Stimulated activated CD8-positive, alpha-beta memory T cell treated with anti-CD3 and anti-CD28 coated beads, Interleukin-2, amount 100 ng/mL, for 48 hours (primary cell): ENCODE measurements around the gene UBASH3B.

ENCODE experiments used
- DNase-seq, 2 donors: peaks; one replicate each; pipeline ENCODE4 v3.0.0-alpha.2; 2020; ENCODE audit warnings: low read depth in 2 of 2

UBASH3B gene

GRCh38 chr11:122754553-122755322 is 99.2 kb downstream of the UBASH3B start:
- no peak for DNase-seq

DNA sequence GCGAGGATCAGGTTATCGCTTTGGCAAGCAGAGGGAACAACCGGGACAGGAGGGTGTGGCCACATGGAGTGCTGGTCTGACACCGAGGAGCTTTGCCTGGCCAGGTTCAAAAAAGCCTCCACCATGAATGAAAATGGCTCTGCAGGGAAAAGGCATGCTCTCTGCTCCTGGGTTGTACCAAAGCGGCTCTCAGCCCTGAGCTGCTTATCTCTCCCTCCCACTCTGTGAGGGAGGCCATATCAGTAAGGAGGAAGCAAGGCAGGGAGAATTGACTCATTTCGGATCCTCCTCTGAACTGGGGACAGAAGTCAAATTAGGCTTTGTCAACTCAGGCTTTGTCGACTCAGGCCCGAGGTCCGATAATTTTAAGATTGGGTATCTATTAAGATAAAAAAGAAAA is 99.9 kb downstream of the UBASH3B start:
- DNase-seq = no peak

GRCh38 chr11:122755941-122756340 is 100.4 kb downstream of the UBASH3B start:
- DNase-seq = no peak

DNA sequence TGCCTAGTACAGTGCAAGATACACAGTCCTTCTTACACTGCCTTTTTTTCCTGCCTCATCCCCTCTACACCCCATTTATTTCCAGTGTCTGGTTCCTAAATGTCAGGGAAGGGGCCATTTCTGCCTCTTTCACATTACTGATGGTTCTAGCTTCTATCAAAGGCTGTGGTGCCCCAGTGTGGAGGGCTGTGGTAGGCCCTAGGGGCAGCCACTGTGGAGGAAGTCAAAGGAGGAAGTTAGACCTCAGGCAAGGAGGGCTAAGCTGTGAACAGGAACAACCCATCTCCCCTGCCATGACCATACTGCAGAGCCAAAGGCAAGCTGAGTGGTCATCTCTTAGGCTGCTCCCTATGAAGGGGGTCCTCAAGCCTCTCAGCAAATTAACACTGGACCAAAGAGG is 100.9 kb downstream of the UBASH3B start:
- DNase-seq = no peak

DNA sequence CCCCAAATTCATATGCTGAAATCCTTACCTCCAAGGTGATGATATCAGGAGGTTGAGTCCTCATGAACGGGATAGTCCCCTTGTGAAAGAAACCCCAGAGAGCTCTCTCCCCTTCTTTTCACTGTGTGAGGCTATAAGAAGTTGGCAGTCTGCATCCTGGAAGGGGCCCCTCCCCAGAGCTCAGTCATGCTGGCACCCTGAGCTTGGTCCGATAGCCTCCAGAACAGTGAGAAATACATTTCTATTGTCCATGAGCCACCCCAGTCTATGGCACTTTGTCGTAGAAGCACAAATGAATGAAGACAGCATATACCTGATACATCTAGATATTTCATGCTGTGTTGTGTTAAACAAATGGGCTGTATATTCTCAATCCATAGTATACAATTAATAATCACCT is 101.7 kb downstream of the UBASH3B start:
- no peak for DNase-seq

DNA sequence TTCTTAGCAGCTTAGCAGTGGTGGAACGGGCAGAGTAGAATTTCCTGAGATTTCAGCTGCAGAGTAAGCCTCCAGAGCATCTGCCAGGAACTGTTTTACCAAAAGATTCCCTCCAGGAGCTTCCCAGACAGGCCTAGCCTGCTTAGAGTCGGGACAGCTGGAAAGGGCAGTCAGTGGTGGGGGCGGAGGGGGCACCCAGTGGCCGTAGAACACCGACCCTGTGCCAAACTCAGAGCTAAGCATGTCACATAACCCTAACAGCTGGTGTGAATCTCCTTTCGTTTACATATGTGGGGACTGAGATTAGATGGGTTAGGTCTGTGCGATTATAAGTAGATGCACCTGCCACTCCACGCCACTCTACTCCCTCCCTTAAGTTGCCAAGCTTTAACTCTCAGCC is 102.8 kb downstream of the UBASH3B start:
- no peak for DNase-seq

- no peak for DNase-seq
These were observed 103.5 kb downstream of the UBASH3B start for GRCh38 chr11:122758974-122759373.

GRCh38 chr11:122763108-122763507 is 107.6 kb downstream of the UBASH3B start:
- DNase-seq = no peak

DNA sequence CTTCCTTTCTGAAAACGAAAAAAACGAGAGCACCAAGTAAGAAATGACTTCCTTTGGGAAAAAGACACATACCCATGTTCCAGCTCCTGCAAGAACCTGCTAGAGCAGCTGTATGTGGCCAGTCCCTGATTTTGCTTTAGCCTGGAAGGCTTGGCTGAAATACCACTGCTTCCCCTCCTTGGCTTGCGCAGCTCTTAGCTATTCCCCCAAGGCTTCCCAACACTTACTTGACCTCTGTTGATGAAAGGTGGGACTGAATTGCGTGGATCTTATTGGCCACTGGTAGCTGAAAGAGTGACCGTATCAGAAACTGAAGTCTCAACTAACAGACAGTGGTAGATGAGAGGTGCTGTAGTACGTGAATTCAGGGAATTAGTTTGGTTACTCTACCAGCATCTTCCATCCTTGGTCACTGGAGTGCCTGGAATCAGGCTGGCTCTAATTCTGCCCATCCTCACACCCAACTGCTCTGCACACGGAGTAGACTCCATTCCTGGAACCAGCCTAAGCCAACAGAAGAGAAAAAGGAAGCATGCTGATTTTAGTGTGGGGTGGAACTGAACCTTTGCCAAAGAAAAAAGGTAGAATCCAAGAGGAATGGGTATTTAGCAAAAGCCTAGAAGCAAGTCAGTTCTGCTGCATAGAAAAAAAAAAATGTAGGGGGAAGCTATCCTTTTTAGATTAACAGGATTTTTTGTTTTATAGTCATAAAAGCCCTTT is 109.0 kb downstream of the UBASH3B start:
- DNase-seq = no peak

DNA sequence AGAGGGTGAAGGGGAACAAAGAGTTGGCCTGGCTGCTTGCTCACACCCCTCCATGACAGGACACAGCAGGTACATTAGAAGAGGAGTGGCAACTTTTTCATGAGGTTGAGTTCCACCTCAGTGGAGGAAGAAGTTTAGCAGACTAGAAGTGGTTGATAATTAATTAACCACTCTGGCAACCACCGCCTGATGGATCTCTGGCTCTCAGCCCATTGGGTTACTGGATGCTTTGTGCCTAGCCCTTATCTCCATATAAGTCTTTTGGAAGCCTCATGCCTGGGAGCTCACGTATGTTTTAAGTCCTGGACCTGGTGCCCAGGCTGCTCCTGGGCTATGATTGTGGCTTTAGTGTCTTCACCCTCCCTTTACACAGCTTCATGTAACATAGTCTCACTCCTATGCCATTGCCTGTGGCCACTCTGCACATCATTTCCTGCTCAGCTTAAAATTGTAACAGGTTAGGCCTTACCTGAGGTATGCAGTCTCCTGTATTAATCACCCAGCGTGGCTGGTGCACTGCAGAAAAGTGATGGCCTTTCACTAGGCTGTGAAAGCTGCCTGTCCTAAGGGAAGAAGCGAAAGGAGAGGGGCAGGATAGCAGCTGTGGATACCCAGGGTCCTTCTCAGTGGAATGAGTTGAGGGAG is 110.1 kb downstream of the UBASH3B start:
- DNase-seq = no peak

DNA sequence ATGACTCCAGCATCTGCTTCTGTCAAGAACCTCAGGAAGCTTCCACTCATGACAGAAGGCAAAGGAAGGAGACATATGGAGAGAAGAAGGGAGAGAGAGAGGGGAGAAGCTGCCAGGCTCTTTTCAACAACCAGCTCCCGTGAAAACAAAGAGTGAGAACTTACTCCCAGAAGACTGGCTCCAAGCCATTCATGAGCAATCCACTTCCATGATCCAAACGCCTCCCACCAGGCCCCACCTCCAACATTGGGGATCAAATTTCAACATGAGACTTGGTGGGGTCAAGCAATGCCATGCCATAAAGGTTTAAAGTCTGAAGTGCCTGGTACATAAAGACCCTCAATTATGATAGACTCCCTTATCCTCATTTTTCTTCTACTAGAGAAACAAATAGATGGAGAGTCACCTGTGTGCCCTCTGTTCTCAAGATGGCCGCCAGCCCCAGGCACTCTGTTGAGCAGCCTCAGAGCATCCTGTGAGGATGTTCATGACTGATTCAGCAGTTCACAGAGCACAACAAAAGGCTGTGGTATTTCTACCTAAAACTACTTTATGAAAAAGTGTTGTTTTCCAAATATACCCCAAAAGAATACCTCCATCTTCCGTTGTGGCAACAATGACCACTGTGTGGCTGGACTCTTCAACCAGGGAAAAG is 113.7 kb downstream of the UBASH3B start:
- DNase-seq = no peak

DNA sequence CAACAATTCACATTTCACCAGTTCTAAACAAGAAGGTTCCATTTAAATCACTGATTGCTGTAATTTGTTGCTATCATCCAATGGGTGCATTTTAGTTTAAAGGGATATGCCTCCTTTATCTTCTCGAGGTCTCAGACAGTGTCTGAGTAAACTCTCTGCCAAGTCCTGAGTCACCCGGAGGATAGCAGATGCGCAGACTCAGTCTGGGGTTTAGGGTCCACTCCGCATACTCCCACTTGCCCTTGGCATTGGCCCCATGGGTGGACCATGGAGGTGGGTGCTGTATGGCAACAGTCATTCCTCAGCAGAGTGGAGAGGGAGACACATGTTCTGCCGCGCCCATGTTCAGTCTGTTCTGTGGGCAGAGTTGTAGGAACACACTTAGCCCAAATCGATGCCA is 117.4 kb downstream of the UBASH3B start:
- DNase-seq = no peak

- DNase-seq = no peak
These were observed 118.3 kb downstream of the UBASH3B start for GRCh38 chr11:122773781-122774266.

DNA sequence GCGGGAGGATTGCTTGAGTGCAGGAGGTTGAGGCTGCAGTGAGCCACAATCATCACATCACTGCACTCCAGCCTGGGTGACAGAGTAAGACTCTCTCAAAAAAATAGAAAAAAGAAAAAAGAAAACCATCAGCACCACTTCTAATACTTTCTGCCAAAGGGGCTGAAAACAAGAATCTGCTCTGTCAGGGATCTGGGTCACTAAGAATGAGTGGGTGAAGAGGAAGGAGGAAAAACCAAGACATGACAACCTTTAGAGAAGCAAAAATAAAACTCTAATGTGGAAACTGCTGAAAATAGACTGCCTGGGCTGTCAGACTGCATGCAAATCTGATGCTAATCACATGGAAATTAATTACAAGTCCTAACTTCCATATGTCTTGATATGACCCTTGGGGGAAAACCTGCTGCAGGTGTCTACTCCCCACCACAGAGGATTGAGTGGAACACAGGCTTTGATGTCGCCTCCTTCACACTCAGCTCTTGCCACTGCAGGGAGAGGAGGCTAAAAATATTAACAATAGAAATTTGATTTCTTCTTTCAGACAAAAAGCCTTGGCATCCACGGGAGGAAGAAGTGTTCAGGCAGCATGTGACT is 120.3 kb downstream of the UBASH3B start:
- no peak for DNase-seq

DNA sequence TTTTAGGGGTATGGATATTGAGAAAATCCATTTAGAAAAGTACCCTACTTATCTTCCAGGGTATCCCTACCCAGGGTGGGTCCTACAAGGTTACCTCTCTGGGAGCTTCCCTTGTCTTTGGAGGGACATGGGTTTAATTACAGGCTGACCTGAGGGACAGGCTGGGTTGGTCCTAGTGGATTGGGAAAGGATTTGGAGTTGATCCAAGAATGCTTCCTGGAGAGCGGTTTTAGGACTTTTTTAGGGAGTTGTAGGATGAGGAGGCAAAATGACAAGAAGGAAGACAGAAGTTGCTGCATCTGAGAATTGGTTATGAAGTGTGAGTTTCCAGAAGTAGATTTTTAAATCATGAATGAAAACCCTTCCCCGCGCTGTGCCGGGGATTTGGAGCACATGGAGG is 121.0 kb downstream of the UBASH3B start:
- no peak for DNase-seq

- DNase-seq = no peak
These were observed 121.8 kb downstream of the UBASH3B start for GRCh38 chr11:122777343-122777742.

- no peak for DNase-seq
These were observed 122.6 kb downstream of the UBASH3B start for GRCh38 chr11:122778148-122778547.

DNA sequence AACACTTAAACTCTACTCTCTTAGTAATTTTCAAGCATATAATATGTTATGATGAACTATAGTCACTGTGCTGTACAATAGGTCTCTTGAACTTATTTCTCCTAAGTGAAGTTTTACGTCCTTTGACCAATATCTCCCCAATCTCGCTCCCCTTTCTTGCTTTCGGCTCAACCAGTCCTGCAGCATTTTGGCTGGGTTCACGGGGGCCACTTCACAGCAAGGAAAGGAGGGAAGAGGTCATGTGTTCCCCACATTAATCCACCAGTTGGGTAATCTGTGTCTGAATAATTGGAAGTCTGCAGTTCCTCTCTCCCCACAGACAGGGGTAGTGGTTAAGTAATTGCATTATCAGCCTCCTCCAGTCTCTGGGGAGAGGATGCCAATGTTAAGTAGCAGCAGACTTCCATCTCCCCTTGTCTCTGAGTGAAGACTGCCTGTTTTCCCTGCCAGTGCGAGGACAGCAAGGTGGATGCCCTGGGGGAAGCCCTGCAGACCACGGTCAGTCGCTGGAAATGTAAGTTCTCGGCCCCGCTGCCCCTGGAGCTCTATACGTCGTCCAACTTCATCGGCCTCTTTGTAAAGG is 123.6 kb downstream of the UBASH3B start:
- no peak for DNase-seq

DNA sequence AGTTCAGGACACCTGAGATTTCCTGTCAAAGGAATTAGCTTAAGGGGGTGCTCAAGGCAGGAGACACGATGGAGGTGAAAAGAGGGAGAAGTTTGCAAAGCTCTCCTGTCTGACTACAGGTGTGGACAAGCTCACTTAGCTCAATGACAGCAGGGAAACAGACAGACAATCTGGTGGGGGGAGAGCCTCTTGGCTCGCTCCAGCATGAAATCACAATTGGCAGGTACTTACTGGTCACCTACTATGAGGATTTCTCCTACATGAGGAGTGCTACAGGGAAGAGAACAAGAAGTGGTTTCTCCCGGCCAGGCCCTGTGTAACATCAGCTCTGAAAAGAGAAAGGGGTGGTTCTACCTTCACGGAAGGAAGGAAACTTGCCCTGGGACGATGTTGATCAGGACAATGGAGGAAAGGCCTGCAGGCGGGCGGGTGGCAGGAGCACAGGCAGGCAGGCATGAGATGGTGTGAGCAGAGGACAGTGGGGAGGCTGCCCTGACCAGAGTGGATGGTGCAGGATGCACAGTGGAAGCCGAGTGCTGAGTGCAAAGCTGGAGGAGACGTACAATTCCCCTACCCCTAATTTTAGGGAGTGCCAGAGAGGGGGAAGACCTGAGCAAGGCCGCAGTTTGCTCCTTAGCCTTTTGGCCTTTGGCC is 124.9 kb downstream of the UBASH3B start:
- DNase-seq = no peak

DNA sequence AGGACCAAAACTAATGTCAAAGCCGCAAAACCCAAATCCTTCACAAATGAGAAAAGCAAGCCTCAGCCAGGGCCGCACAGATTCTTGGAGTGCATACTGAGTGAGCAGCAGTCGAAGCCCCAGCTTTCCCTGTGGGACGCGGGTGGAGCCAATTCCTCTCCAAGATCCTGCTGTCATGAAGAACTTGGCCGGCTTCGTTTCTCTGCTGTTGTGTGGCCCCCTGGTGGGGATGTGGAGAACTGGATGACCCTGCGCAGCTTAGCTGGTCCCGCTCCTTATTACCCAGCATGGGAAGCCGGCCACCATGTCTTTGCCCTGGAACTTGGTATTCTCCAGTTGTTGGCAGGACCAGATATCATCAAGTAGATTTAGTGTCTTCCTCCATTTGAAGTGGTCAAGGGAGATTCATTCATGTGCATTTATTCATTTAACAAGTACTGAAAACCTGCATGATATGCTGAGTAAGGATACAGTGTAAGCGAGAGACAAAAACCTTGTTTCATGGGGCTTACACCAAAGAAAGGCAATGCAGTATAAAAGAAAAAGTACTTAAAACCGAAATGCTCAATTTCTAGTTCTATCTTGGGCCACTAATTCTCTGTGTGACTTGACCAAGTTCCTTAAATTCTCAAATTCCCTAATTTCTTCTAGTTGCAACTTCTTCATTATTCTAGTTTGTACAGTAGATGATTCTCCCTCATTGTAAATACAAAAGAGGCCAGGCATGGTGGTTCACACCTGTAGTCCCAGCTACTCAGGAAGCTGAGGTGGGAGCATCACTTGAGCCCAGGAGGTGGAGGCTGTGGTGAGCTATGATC is 126.1 kb downstream of the UBASH3B start:
- peak; percentile 67 to 72 for DNase-seq
